ENCODE data around the gene TET3. TPM values are rescaled to one million over a fixed set of nuclear protein-coding genes. Genes with fewer than 3 reads are reported as not detected.

The TET3 gene
- total and polyA plus RNA-seq, 2 of the 8 experiments (the other 6 are each of a cell fraction or from before 2014, with no cell fraction given), result 4.5 to 21.1 TPM

DNA sequence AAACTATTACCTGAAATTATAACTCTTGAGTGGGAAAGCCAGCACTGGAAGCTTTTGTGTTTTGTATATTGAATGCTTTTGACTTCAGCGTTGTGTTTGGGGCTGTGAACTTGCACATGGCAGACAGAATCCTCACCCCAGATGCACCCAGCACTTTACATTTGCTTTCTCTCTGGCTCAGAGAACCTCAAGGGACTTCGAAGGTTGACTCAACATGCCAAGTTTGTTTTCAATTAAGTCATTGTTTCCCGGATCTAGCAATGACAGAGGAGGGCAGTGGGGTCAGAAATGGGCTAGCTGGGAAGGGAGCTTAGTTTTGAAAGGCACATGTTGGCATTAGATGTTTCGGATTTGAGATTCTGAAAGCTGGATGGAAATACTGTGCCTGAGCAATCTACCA is 22.4 kb downstream of the TET3 start (continued):
- TF ChIP-seq, protein P1, sequence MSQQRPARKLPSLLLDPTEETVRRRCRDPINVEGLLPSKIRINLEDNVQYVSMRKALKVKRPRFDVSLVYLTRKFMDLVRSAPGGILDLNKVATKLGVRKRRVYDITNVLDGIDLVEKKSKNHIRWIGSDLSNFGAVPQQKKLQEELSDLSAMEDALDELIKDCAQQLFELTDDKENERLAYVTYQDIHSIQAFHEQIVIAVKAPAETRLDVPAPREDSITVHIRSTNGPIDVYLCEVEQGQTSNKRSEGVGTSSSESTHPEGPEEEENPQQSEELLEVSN (IDR thresholded peaks at IDR 0.05), result no peak
- TF ChIP-seq EZH2 (IDR thresholded peaks at IDR 0.05; ENCODE audit: low read depth, low read length, severe bottlenecking), result no peak
- no peak for TF ChIP-seq BCL11A (IDR thresholded peaks at IDR 0.05; ENCODE audit: low read depth in 2 of 2, low read length in 2 of 2)
- TF ChIP-seq, protein P2, sequence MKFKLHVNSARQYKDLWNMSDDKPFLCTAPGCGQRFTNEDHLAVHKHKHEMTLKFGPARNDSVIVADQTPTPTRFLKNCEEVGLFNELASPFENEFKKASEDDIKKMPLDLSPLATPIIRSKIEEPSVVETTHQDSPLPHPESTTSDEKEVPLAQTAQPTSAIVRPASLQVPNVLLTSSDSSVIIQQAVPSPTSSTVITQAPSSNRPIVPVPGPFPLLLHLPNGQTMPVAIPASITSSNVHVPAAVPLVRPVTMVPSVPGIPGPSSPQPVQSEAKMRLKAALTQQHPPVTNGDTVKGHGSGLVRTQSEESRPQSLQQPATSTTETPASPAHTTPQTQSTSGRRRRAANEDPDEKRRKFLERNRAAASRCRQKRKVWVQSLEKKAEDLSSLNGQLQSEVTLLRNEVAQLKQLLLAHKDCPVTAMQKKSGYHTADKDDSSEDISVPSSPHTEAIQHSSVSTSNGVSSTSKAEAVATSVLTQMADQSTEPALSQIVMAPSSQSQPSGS (IDR thresholded peaks at IDR 0.05; ENCODE audit: low read length), result no peak

Measured in H1 (cell line).